GM19099 (cell line): Measurements from ENCODE around the gene PGAP1.

Experiments
- POLR2A ChIP-seq: IDR thresholded peaks from 3 replicates; pipeline ENCODE4 v1.6.1; 2011; ENCODE audit warnings: low read depth; ENCODE audit not compliant: insufficient read length; ENCODE audit errors: extremely low read depth

PGAP1 gene

GRCh38 chr2:196926562-196927375 is at the start of gene PGAP1:
PGAP1 (minus strand) TSS chr2:196926707; CDS start chr2:196926616, 91 bp downstream.
- TF ChIP-seq POLR2A: peak; percentile 80

- TF ChIP-seq POLR2A: no peak
These were observed 48.5 kb upstream of the PGAP1 start for GRCh38 chr2:196974970-196975369.

- no peak for TF ChIP-seq POLR2A
These were observed 45.2 kb upstream of the PGAP1 start for GRCh38 chr2:196971574-196972279.

- no peak for TF ChIP-seq POLR2A
These were observed 43.6 kb upstream of the PGAP1 start for GRCh38 chr2:196970099-196970498.

- TF ChIP-seq POLR2A: no peak
These were observed 42.0 kb upstream of the PGAP1 start for GRCh38 chr2:196968516-196968915.

- no peak for TF ChIP-seq POLR2A
These were observed 41.3 kb upstream of the PGAP1 start for GRCh38 chr2:196967775-196968174.

- no peak for TF ChIP-seq POLR2A
These were observed 40.6 kb upstream of the PGAP1 start for GRCh38 chr2:196967116-196967515.

GRCh38 chr2:196966061-196966460 is 39.6 kb upstream of the PGAP1 start:
- TF ChIP-seq POLR2A: no peak

GRCh38 chr2:196965651-196966050 is 39.1 kb upstream of the PGAP1 start:
- TF ChIP-seq POLR2A: no peak

GRCh38 chr2:196963961-196964360 is 37.5 kb upstream of the PGAP1 start:
- TF ChIP-seq POLR2A: no peak

- no peak for TF ChIP-seq POLR2A
These were observed 36.5 kb upstream of the PGAP1 start for GRCh38 chr2:196963043-196963442.

GRCh38 chr2:196962325-196962724 is 35.8 kb upstream of the PGAP1 start:
- TF ChIP-seq POLR2A: no peak

- no peak for TF ChIP-seq POLR2A
These were observed 35.4 kb upstream of the PGAP1 start for GRCh38 chr2:196961889-196962288.

- no peak for TF ChIP-seq POLR2A
These were observed 33.3 kb upstream of the PGAP1 start for GRCh38 chr2:196959734-196960338.

- no peak for TF ChIP-seq POLR2A
These were observed 32.8 kb upstream of the PGAP1 start for GRCh38 chr2:196959281-196959680.
